T-helper 2 cell treated with Interferon-gamma antibody and Interleukin-4, amounts not matched to agents 5 μg/mL and 100 μg/mL, for 36 hours (primary cell): ENCODE results near the gene SRSF8.

Source experiments
- DNase-seq: peaks from one replicate; pipeline ENCODE4 v3.0.0; 2021; ENCODE audit warnings: low spot score
- H3K27ac Mint-ChIP-seq: one replicate; pipeline ENCODE4 v1.8.0; 2021; ENCODE audit warnings: mild to moderate bottlenecking, mixed read lengths
- H3K27me3 Mint-ChIP-seq: one replicate; pipeline ENCODE4 v1.8.0; 2021; ENCODE audit warnings: low read depth, mixed read lengths
- H3K36me3 Mint-ChIP-seq: one replicate; pipeline ENCODE4 v1.8.0; 2021; ENCODE audit warnings: low read depth, mixed read lengths
- H3K4me1 Mint-ChIP-seq: one replicate; pipeline ENCODE4 v1.8.0; 2021; ENCODE audit warnings: low read depth, mixed read lengths
- H3K4me3 Mint-ChIP-seq: one replicate; pipeline ENCODE4 v1.8.0; 2022; ENCODE audit warnings: mild to moderate bottlenecking, moderate library complexity, mixed read lengths
- H3K9me3 Mint-ChIP-seq: one replicate; pipeline ENCODE4 v1.8.0; 2021; ENCODE audit warnings: mixed read lengths

The SRSF8 gene

GRCh38 chr11:95078526-95078925 is 11.8 kb downstream of the SRSF8 start:
- Mint-ChIP-seq H3K36me3 (no peaks in the 10 kb centered on the region), H3K27ac (no peak overlapping the region), H3K27me3 (no peaks in the 10 kb centered on the region), H3K4me3 (no peak overlapping the region), H3K9me3 (no peaks in the 10 kb centered on the region), H3K4me1 (peaks cover 12% of the 10 kb centered on the region)
- DNase-seq = no peak

- no peaks in the 10 kb centered on the region for H3K36me3 Mint-ChIP-seq
Measured at GRCh38 chr11:95081010-95081409, 14.3 kb downstream of the SRSF8 start.

GRCh38 chr11:95081412-95081811 is 14.7 kb downstream of the SRSF8 start:
- H3K27ac Mint-ChIP-seq = no peak overlapping the region
- H3K9me3 Mint-ChIP-seq = no peaks in the 10 kb centered on the region
- no peaks in the 10 kb centered on the region for H3K36me3 Mint-ChIP-seq
- peaks cover 23% of the 10 kb centered on the region for H3K4me1 Mint-ChIP-seq
- no peak for DNase-seq
- H3K4me3 Mint-ChIP-seq = no peak overlapping the region
- no peaks in the 10 kb centered on the region for H3K27me3 Mint-ChIP-seq

More at GRCh38 chr11:95081010-95081409, 14.3 kb downstream of the SRSF8 start:
- Mint-ChIP-seq H3K4me1 (peaks cover 26% of the 10 kb centered on the region), H3K4me3 (no peak overlapping the region), H3K9me3 (no peaks in the 10 kb centered on the region), H3K27ac (no peak overlapping the region), H3K27me3 (no peaks in the 10 kb centered on the region)
- no peak for DNase-seq

GRCh38 chr11:95082576-95083001 is 15.9 kb downstream of the SRSF8 start:
- Mint-ChIP-seq H3K4me3 (no peak overlapping the region), H3K4me1 (peaks cover 15% of the 10 kb centered on the region), H3K36me3 (no peaks in the 10 kb centered on the region), H3K27ac (no peak overlapping the region), H3K27me3 (no peaks in the 10 kb centered on the region), H3K9me3 (no peaks in the 10 kb centered on the region)
- no peak for DNase-seq

GRCh38 chr11:95084509-95084908 is 17.8 kb downstream of the SRSF8 start:
- Mint-ChIP-seq H3K27me3 (no peaks in the 10 kb centered on the region), H3K27ac (no peak overlapping the region), H3K36me3 (peaks cover 2% of the 10 kb centered on the region), H3K4me1 (peaks cover 24% of the 10 kb centered on the region), H3K9me3 (no peaks in the 10 kb centered on the region), H3K4me3 (no peak overlapping the region)
- DNase-seq = peak; percentile 73

- peaks cover 24% of the 10 kb centered on the region for H3K4me1 Mint-ChIP-seq
- no peak for DNase-seq
- no peaks in the 10 kb centered on the region for H3K27me3 Mint-ChIP-seq
- no peak overlapping the region for H3K27ac Mint-ChIP-seq
- peaks cover 2% of the 10 kb centered on the region for H3K36me3 Mint-ChIP-seq
- no peak overlapping the region for H3K4me3 Mint-ChIP-seq
- H3K9me3 Mint-ChIP-seq = no peaks in the 10 kb centered on the region
Measured at GRCh38 chr11:95085117-95085816, 18.5 kb downstream of the SRSF8 start.

GRCh38 chr11:95086151-95086550 is 19.4 kb downstream of the SRSF8 start:
- H3K4me1 Mint-ChIP-seq = peaks cover 30% of the 10 kb centered on the region
- no peak for DNase-seq
- no peaks in the 10 kb centered on the region for H3K9me3 Mint-ChIP-seq
- H3K36me3 Mint-ChIP-seq = peaks cover 2% of the 10 kb centered on the region
- no peak overlapping the region for H3K4me3 Mint-ChIP-seq
- H3K27me3 Mint-ChIP-seq = no peaks in the 10 kb centered on the region
- H3K27ac Mint-ChIP-seq = no peak overlapping the region

- Mint-ChIP-seq H3K4me3 (no peak overlapping the region), H3K27ac (no peak overlapping the region), H3K27me3 (no peaks in the 10 kb centered on the region), H3K9me3 (no peaks in the 10 kb centered on the region), H3K4me1 (peaks cover 38% of the 10 kb centered on the region), H3K36me3 (peaks cover 2% of the 10 kb centered on the region)
- no peak for DNase-seq
Measured at GRCh38 chr11:95086836-95087570, 20.3 kb downstream of the SRSF8 start.

GRCh38 chr11:95088946-95089619 is 22.4 kb downstream of the SRSF8 start:
- Mint-ChIP-seq H3K4me3 (peak overlapping the region; percentile 89), H3K36me3 (peaks cover 4% of the 10 kb centered on the region), H3K9me3 (no peaks in the 10 kb centered on the region), H3K4me1 (peaks cover 54% of the 10 kb centered on the region), H3K27ac (peak overlapping the region; percentile 98), H3K27me3 (no peaks in the 10 kb centered on the region)
- DNase-seq = peak; percentile 27

- H3K27ac Mint-ChIP-seq = peak within 1 kb of the TSS; percentile 98
- DNase-seq = peak; percentile 86
- H3K27me3 Mint-ChIP-seq = no peaks in the 10 kb centered on the region
- H3K36me3 Mint-ChIP-seq = peaks cover 10% of the 10 kb centered on the region
- H3K4me3 Mint-ChIP-seq = peak within 1 kb of the TSS; percentile 89
- no peaks in the 10 kb centered on the region for H3K9me3 Mint-ChIP-seq
- peaks cover 55% of the 10 kb centered on the region for H3K4me1 Mint-ChIP-seq
Measured at GRCh38 chr11:95089620-95090542, 23.2 kb downstream of the SRSF8 start, which contains the start of gene ENDOD1. ENDOD1 (plus strand) TSS chr11:95089846; CDS start chr11:95089928, 82 bp downstream.

GRCh38 chr11:95091663-95092180 is 25.0 kb downstream of the SRSF8 start:
- H3K36me3 Mint-ChIP-seq = peaks cover 13% of the 10 kb centered on the region
- H3K4me3 Mint-ChIP-seq = peak overlapping the region; percentile 87
- no peak for DNase-seq
- H3K27ac Mint-ChIP-seq = no peak overlapping the region
- no peaks in the 10 kb centered on the region for H3K9me3 Mint-ChIP-seq
- no peaks in the 10 kb centered on the region for H3K27me3 Mint-ChIP-seq
- peaks cover 54% of the 10 kb centered on the region for H3K4me1 Mint-ChIP-seq

- DNase-seq = peak; percentile 45
- peak overlapping the region; percentile 42 for H3K27ac Mint-ChIP-seq
- no peaks in the 10 kb centered on the region for H3K9me3 Mint-ChIP-seq
- H3K27me3 Mint-ChIP-seq = no peaks in the 10 kb centered on the region
- peaks cover 19% of the 10 kb centered on the region for H3K36me3 Mint-ChIP-seq
- H3K4me1 Mint-ChIP-seq = peaks cover 60% of the 10 kb centered on the region
- peak overlapping the region; percentile 50 for H3K4me3 Mint-ChIP-seq
Measured at GRCh38 chr11:95092549-95093324, 26.0 kb downstream of the SRSF8 start.
